CD4-positive, alpha-beta T cell (primary cell): ENCODE results near the gene TBC1D22A. TPM values are rescaled to one million over a fixed set of nuclear protein-coding genes. Genes with fewer than 3 reads are reported as not detected.

Experiments used
- ATAC-seq: fragments of 200-7000 bp; cut with Tn5 transposase; one replicate; pipeline ENCODE4 v1.10.0; 2022; ENCODE audit warnings: mild to moderate bottlenecking; ENCODE audit not compliant: poor library complexity
- CTCF ChIA-PET: fragments of 350-600 bp; sonication (Branson Sonifier 250); formaldehyde crosslinking; loops from one replicate; lab custom pipeline; 2021; ENCODE audit warnings: antibody characterized with exemption, inconsistent platforms; lab: Charles Lee
- POLR2A ChIA-PET: fragments of 350-600 bp; sonication (Branson Sonifier 250); formaldehyde crosslinking; loops from one replicate; lab custom pipeline; 2021; ENCODE audit warnings: antibody characterized with exemption, inconsistent platforms; lab: Charles Lee
- DNase-seq, 14 experiments: peaks; one replicate each; pipeline ENCODE4 v3.0.0-alpha.2; 2013 to 2020; ENCODE audit warnings: mixed read lengths in 2 of 14
- H3K27ac ChIP-seq, 2 donors: one replicate each; pipeline versions ENCODE4 v1.5.1 to v1.7.0; 2013; ENCODE audit warnings: low read length in 2 of 2, low read depth in 1 of 2, mild to moderate bottlenecking in 1 of 2
- H3K27me3 ChIP-seq, 2 experiments: 1 replicate in 1 of 2; 2 replicates in 1 of 2; pipeline versions ENCODE4 v1.6.1 to v1.7.0; 2013; ENCODE audit warnings: low read length in 2 of 2, control low read depth in 1 of 2, mild to moderate bottlenecking in 1 of 2, moderate library complexity in 1 of 2; ENCODE audit not compliant: insufficient read depth in 2 of 2, control insufficient read depth in 1 of 2
- H3K36me3 ChIP-seq: one replicate; pipeline ENCODE4 v1.6.1; 2013; ENCODE audit warnings: low read length, control low read depth; ENCODE audit not compliant: insufficient read depth
- H3K4me1 ChIP-seq: one replicate; pipeline ENCODE4 v1.6.1; 2013; ENCODE audit warnings: low read length, control low read depth; ENCODE audit not compliant: insufficient read depth
- H3K4me3 ChIP-seq: one replicate; pipeline ENCODE4 v1.5.1; 2013; ENCODE audit warnings: mild to moderate bottlenecking, low read length, moderate library complexity
- H3K9me3 ChIP-seq, 2 experiments: 1 replicate in 1 of 2; 2 replicates in 1 of 2; pipeline versions ENCODE4 v1.6.1 to v1.7.0; 2013; ENCODE audit warnings: low read length in 2 of 2, mild to moderate bottlenecking in 2 of 2, control low read depth in 1 of 2, moderate library complexity in 1 of 2; ENCODE audit not compliant: control insufficient read depth in 1 of 2, insufficient read depth in 1 of 2
- H3K27ac Mint-ChIP-seq: one replicate; pipeline ENCODE4 v1.8.0; 2020; ENCODE audit warnings: mixed read lengths
- H3K27me3 Mint-ChIP-seq: one replicate; pipeline ENCODE4 v1.8.0; 2021; ENCODE audit warnings: mixed read lengths
- H3K36me3 Mint-ChIP-seq: one replicate; pipeline ENCODE4 v1.8.0; 2021; ENCODE audit warnings: low read depth, mixed read lengths
- H3K4me1 Mint-ChIP-seq: one replicate; pipeline ENCODE4 v1.8.0; 2021; ENCODE audit warnings: low read depth, mixed read lengths
- H3K4me3 Mint-ChIP-seq: one replicate; pipeline ENCODE4 v1.8.0; 2020; ENCODE audit warnings: mild to moderate bottlenecking, mixed read lengths
- H3K9me3 Mint-ChIP-seq: one replicate; pipeline ENCODE4 v1.8.0; 2020; ENCODE audit warnings: mixed read lengths
- intact Hi-C, 2 experiments: fragments of 100-400 bp; cut with DNase I in 1 of 2; cut with micrococcal nuclease in 1 of 2; formaldehyde crosslinking; loops; one replicate each; pipeline versions ENCODE4 v1.15.1 to v1.9.0; 2023 to 2025; cut with DNase I, micrococcal nuclease
- total RNA-seq, 174 experiments: library from RNA in 2 of 174; stranded (reverse) in 2 of 174; gene quantifications; one replicate each; pipeline ENCODE4 v1.2.3 and lab custom pipeline; 2021 to 2026
- TF ChIP-seq, protein P1 (sequence below): fragments of 200-600 bp; IDR thresholded peaks from one replicate; pipeline ENCODE4 v1.8.0; 2022; ENCODE audit warnings: antibody characterized with exemption, mild to moderate bottlenecking

TBC1D22A gene
- total RNA-seq, 2 experiments from 2014 or later, result 27.1 to 31.7 TPM

GRCh38 chr22:47207846-47208554 lies 445.6 kb downstream of the TBC1D22A start:
- H3K4me3 Mint-ChIP-seq, result no peak overlapping the region
- no peaks in the 10 kb centered on the region for H3K4me1 Mint-ChIP-seq
- no peak overlapping the region for H3K27ac Mint-ChIP-seq
- Histone ChIP-seq H3K27me3 (no peaks in the 10 kb centered on the region), H3K27ac (no peak overlapping the region), H3K9me3 (no peaks in the 10 kb centered on the region), H3K4me3 (no peak overlapping the region), H3K36me3 (no peaks in the 10 kb centered on the region), H3K4me1 (no peaks in the 10 kb centered on the region)
- TF ChIP-seq, protein P1, sequence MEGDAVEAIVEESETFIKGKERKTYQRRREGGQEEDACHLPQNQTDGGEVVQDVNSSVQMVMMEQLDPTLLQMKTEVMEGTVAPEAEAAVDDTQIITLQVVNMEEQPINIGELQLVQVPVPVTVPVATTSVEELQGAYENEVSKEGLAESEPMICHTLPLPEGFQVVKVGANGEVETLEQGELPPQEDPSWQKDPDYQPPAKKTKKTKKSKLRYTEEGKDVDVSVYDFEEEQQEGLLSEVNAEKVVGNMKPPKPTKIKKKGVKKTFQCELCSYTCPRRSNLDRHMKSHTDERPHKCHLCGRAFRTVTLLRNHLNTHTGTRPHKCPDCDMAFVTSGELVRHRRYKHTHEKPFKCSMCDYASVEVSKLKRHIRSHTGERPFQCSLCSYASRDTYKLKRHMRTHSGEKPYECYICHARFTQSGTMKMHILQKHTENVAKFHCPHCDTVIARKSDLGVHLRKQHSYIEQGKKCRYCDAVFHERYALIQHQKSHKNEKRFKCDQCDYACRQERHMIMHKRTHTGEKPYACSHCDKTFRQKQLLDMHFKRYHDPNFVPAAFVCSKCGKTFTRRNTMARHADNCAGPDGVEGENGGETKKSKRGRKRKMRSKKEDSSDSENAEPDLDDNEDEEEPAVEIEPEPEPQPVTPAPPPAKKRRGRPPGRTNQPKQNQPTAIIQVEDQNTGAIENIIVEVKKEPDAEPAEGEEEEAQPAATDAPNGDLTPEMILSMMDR, result no peak
- POLR2A ChIA-PET, result no interaction called here
- no peaks in the 10 kb centered on the region for H3K27me3 Mint-ChIP-seq
- H3K9me3 Mint-ChIP-seq, result no peaks in the 10 kb centered on the region
- CTCF ChIA-PET, result no interaction called here
- DNase-seq (peak in 2 of 14 experiments; percentile 6 to 11), ATAC-seq (no peak)
- intact Hi-C loops, result no loop called here
- no peaks in the 10 kb centered on the region for H3K36me3 Mint-ChIP-seq

DNA sequence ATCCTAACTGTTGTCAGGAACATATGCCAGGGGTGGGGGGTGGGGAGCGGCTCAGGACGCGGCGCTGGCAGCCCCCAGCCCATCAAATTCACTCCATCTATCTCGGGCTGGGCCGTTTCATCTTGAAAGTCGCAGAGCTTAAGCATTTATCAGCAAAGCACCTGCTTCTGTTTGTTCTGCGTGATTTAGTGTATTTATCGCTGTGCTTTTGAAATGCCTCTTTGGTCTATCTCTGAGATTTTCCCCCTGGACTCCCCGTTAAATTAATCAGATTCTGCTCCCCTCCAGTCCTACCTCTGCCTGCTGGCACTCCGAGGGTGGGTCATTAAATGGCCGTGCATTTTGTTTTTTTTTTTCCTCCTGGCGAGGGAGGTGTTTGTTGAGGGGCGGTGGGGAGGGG lies 446.2 kb downstream of the TBC1D22A start:
- ChIA-PET POLR2A (no interaction called here), CTCF (no interaction called here)
- TF ChIP-seq, protein P1, result no peak
- H3K4me3 Mint-ChIP-seq, result no peak overlapping the region
- H3K27ac ChIP-seq, result no peak overlapping the region
- ATAC-seq (no peak), DNase-seq (peak in 1 of 14 experiments; percentile 2)
- H3K4me1 ChIP-seq, result no peaks in the 10 kb centered on the region
- no peaks in the 10 kb centered on the region for H3K27me3 Mint-ChIP-seq
- no peaks in the 10 kb centered on the region for H3K9me3 ChIP-seq
- H3K9me3 Mint-ChIP-seq, result no peaks in the 10 kb centered on the region
- H3K4me1 Mint-ChIP-seq, result peaks cover 4% of the 10 kb centered on the region
- no peaks in the 10 kb centered on the region for H3K36me3 Mint-ChIP-seq
- no peak overlapping the region for H3K4me3 ChIP-seq
- no peak overlapping the region for H3K27ac Mint-ChIP-seq
- intact Hi-C loops, result no loop called here
- no peaks in the 10 kb centered on the region for H3K27me3 ChIP-seq
- no peaks in the 10 kb centered on the region for H3K36me3 ChIP-seq

GRCh38 chr22:47209040-47209514 lies 446.6 kb downstream of the TBC1D22A start:
- ChIA-PET CTCF (no interaction called here), POLR2A (no interaction called here)
- Mint-ChIP-seq H3K4me1 (peaks cover 5% of the 10 kb centered on the region), H3K27me3 (no peaks in the 10 kb centered on the region), H3K36me3 (no peaks in the 10 kb centered on the region), H3K9me3 (no peaks in the 10 kb centered on the region), H3K4me3 (no peak overlapping the region), H3K27ac (no peak overlapping the region)
- Histone ChIP-seq H3K27me3 (no peaks in the 10 kb centered on the region), H3K27ac (no peak overlapping the region), H3K9me3 (no peaks in the 10 kb centered on the region), H3K36me3 (no peaks in the 10 kb centered on the region), H3K4me1 (no peaks in the 10 kb centered on the region), H3K4me3 (no peak overlapping the region)
- ATAC-seq (no peak), DNase-seq (peak in 2 of 14 experiments; percentile 9 to 12)
- TF ChIP-seq, protein P1, result no peak
- intact Hi-C loops, result no loop called here
